ENCODE results near the gene ANKS1B. TPM values are rescaled to one million over a fixed set of nuclear protein-coding genes. Genes with fewer than 3 reads are reported as not detected.
"Not testable (repeated sequence)": the region's sequence is repeated elsewhere in the genome, so short reads cannot be mapped to it uniquely, and the experiment has no call there.

The ANKS1B gene
- total RNA-seq, 8 experiments from 2014 or later, result 4.4 to 49.1 (median 14.2) TPM

DNA sequence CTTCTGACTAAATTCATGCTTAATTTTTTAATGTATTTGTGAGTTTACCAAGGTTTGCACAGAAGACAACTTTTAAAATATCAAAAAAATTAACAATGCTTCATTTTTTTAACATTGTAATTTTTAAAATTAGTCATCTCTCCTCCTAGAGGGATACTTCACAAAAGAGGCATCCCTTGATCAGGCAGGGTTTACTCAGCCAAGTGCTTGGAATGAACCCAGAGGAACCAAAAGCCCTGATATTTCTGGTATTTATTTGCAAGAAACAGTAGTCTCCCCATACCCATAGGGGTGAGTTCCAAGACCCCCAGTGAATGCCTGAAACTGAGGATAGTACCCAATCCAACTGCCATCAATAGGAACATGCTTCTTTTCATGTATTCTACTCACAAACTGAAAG, 284.7 kb downstream of the ANKS1B start:
- in situ Hi-C loops (cut with MboI; ENCODE audit: low pct_unique_long_range_greater_than_20kb in 2 of 9, low sequenced_read_pairs in 9 of 9, unreplicated experiment in 9 of 9), result no loop called here
- Histone ChIP-seq H3K27ac (no peak overlapping the region), H3K4me3 (no peak overlapping the region), H3K4me1 (replicated peaks in 1 of 2) (no peaks in the 10 kb centered on the region)
- ATAC-seq (replicated peaks in 6 of 8), result peak in 2 of 8 experiments; percentile 17 to 54

- ATAC-seq (replicated peaks in 6 of 8), result no peak
- Histone ChIP-seq H3K4me1 (replicated peaks in 1 of 2) (no peaks in the 10 kb centered on the region), H3K27ac (no peak overlapping the region), H3K4me3 (no peak overlapping the region)
- 0 to 65% (median 44%) methylated on average over 1 to 2 of the region's 2 CpGs for WGBS, 10 experiments
- in situ Hi-C loops (cut with MboI; ENCODE audit: low pct_unique_long_range_greater_than_20kb in 2 of 9, low sequenced_read_pairs in 9 of 9, unreplicated experiment in 9 of 9), result no loop called here
These were observed 289.7 kb downstream of the ANKS1B start for GRCh38 chr12:99695050-99695449.

DNA sequence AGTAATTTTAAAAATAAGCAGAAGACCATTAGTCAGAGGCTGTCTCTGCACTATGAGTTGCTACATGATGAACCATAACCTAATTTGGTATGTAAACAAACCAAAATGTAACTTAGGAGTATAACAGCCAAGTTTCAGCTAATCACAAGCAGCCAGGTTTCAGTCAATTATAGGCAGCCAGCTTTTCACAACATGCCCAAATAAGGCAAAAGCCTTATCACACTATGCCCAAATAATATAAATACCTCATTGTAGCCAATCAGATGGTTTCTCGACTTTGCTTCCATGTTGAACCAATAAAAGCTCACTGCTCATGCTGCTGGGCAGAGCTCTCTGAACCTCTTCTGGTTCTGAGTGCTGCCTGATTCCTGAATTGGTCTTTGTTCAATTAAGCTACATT, 298.6 kb downstream of the ANKS1B start:
- no peak overlapping the region for H3K4me3 ChIP-seq
- in situ Hi-C loops (cut with MboI; ENCODE audit: low pct_unique_long_range_greater_than_20kb in 2 of 9, low sequenced_read_pairs in 9 of 9, unreplicated experiment in 9 of 9), result no loop called here
- WGBS, 10 experiments, result 0 to 100% (median 71%) methylated on average over 1 of the region's 1 CpG; no CpG with 5 or more reads in 3 of the 10 experiments

GRCh38 chr12:99680276-99680675, 304.5 kb downstream of the ANKS1B start:
- in situ Hi-C loops (cut with MboI; ENCODE audit: low pct_unique_long_range_greater_than_20kb in 2 of 9, low sequenced_read_pairs in 9 of 9, unreplicated experiment in 9 of 9), result no loop called here
- no peak for ATAC-seq (replicated peaks in 6 of 8)
- WGBS, 10 experiments, result 28 to 80% (median 47%) methylated on average over 1 to 3 of the region's 4 CpGs; no CpG with 5 or more reads in 6 of the 10 experiments
- no peaks in the 10 kb centered on the region for H3K4me1 ChIP-seq (replicated peaks in 1 of 2)
- no peak overlapping the region for H3K27ac ChIP-seq
- H3K4me3 ChIP-seq, result no peak overlapping the region

More for the DNA sequence above, 298.6 kb downstream of the ANKS1B start:
- Histone ChIP-seq H3K4me1 (replicated peaks in 1 of 2) (no peaks in the 10 kb centered on the region), H3K27ac (no peak overlapping the region)
- no peak for ATAC-seq (replicated peaks in 6 of 8)

GRCh38 chr12:99670635-99671034, 314.1 kb downstream of the ANKS1B start:
- Histone ChIP-seq H3K27ac (no peak overlapping the region), H3K4me1 (replicated peaks in 1 of 2) (no peaks in the 10 kb centered on the region), H3K4me3 (no peak overlapping the region)
- ATAC-seq (replicated peaks in 6 of 8), result no peak
- 25 to 82% (median 64%) methylated on average over 1 of the region's 1 CpG; no CpG with 5 or more reads in 3 of the 10 experiments for WGBS, 10 experiments
- in situ Hi-C loops (cut with MboI; ENCODE audit: low pct_unique_long_range_greater_than_20kb in 2 of 9, low sequenced_read_pairs in 9 of 9, unreplicated experiment in 9 of 9), result loop anchor here in 3 of 9 experiments (25.0 kb wide), 1 partner anchor 633 kb away; no protein-coding TSS in a partner anchor

DNA sequence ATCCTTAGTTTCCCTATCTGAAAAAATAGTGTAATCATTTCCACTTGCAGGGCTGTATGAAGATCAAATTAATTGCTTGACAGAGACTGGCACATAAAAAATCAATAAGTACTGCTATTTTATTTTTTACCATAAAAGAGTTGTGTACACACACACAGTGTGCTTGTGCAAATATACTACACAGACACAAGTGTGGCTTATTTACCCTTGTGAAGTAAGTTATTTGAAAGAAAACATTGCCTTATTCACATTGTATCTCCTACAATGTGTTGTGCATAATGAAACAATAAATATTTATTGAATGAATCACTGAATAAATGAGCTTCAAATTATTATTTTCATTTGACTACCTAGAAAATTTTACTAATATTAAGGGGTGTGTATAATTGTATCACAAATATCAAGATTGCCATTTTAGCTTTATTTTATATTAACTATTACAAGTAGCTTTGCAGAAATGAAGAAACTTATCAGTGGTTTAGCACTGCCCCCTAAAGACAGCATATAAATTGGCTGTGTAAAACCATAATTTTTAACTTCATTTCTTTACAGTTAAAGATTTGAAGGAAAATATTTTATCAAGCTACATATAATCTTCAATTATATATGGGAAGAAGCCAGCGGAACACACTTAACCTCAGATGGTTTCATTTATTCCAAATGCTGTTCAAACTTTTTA, 325.9 kb downstream of the ANKS1B start:
- no peak overlapping the region for H3K27ac ChIP-seq
- in situ Hi-C loops (cut with MboI; ENCODE audit: low pct_unique_long_range_greater_than_20kb in 2 of 9, low sequenced_read_pairs in 9 of 9, unreplicated experiment in 9 of 9), result loop anchor here in 4 of 9 experiments (10.0 to 25.0 kb wide), 2 partner anchors 614 to 622 kb away; no protein-coding TSS in a partner anchor

DNA sequence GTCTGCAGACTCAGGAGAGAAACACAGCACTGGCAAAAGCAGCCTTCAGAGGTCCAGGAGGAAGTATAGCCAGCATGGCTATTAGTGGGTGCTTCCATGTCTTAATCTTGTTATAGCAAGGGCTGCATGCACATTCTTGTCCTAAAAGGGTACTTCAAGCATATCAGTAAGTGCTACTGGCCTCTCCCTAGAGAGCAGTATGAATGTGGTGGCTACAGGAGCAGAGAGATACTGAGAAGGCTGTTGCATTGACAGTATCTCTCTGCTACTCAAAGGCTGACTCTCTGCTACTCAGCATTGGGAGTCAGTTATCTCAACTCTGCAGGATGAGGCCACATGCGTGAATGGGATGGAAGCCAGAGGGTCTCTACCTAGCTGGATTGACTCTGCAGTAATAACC, 335.2 kb downstream of the ANKS1B start:
- ATAC-seq (replicated peaks in 6 of 8), result no peak
- in situ Hi-C loops (cut with MboI; ENCODE audit: low pct_unique_long_range_greater_than_20kb in 2 of 9, low sequenced_read_pairs in 9 of 9, unreplicated experiment in 9 of 9), result no loop called here

More for the DNA sequence above, 325.9 kb downstream of the ANKS1B start:
- Histone ChIP-seq H3K4me3 (no peak overlapping the region), H3K4me1 (replicated peaks in 1 of 2) (no peaks in the 10 kb centered on the region)
- peak in 2 of 8 experiments; percentile 30 to 51 for ATAC-seq (replicated peaks in 6 of 8)
- 0 to 100% (median 80%) methylated on average over 1 of the region's 1 CpG; no CpG with 5 or more reads in 1 of the 10 experiments for WGBS, 10 experiments

GRCh38 chr12:99648183-99648582, 336.6 kb downstream of the ANKS1B start:
- Histone ChIP-seq H3K4me1 (replicated peaks in 1 of 2) (no peaks in the 10 kb centered on the region), H3K4me3 (no peak overlapping the region), H3K27ac (no peak overlapping the region)
- 63 to 95% (median 83%) methylated on average over 2 to 9 of the region's 14 CpGs; no CpG with 5 or more reads in 3 of the 10 experiments for WGBS, 10 experiments
- in situ Hi-C loops (cut with MboI; ENCODE audit: low pct_unique_long_range_greater_than_20kb in 2 of 9, low sequenced_read_pairs in 9 of 9, unreplicated experiment in 9 of 9), result no loop called here
- no peak for ATAC-seq (replicated peaks in 6 of 8)

More for the DNA sequence above, 335.2 kb downstream of the ANKS1B start:
- 29 to 91% methylated on average over 1 of the region's 1 CpG; no CpG with 5 or more reads in 8 of the 10 experiments for WGBS, 10 experiments
- Histone ChIP-seq H3K27ac (no peak overlapping the region), H3K4me1 (replicated peaks in 1 of 2) (no peaks in the 10 kb centered on the region), H3K4me3 (no peak overlapping the region)

GRCh38 chr12:99647453-99647852, 337.3 kb downstream of the ANKS1B start, which contains the start of gene GARIN6:
Gene GARIN6 (plus strand): TSS chr12:99647753. CDS start chr12:99648175, 422 bp downstream.
- Histone ChIP-seq H3K4me1 (replicated peaks in 1 of 2) (no peaks in the 10 kb centered on the region), H3K27ac (no peak within 1 kb of the TSS), H3K4me3 (no peak within 1 kb of the TSS)
- no peak for ATAC-seq (replicated peaks in 6 of 8)
- no CpG with 5 or more reads among the region's 4 CpGs for WGBS, 10 experiments
- in situ Hi-C loops (cut with MboI; ENCODE audit: low pct_unique_long_range_greater_than_20kb in 2 of 9, low sequenced_read_pairs in 9 of 9, unreplicated experiment in 9 of 9), result no loop called here

- 17 to 100% (median 92%) methylated on average over 2 of the region's 2 CpGs; no CpG with 5 or more reads in 3 of the 10 experiments for WGBS, 10 experiments
- Histone ChIP-seq H3K4me1 (replicated peaks in 1 of 2) (no peaks in the 10 kb centered on the region), H3K27ac (no peak overlapping the region), H3K4me3 (no peak overlapping the region)
- no peak for ATAC-seq (replicated peaks in 6 of 8)
- in situ Hi-C loops (cut with MboI; ENCODE audit: low pct_unique_long_range_greater_than_20kb in 2 of 9, low sequenced_read_pairs in 9 of 9, unreplicated experiment in 9 of 9), result no loop called here
These were observed 340.1 kb downstream of the ANKS1B start for GRCh38 chr12:99644629-99645028.

GRCh38 chr12:99627459-99627858, 357.3 kb downstream of the ANKS1B start:
- ATAC-seq (replicated peaks in 6 of 8), result peak in 2 of 8 experiments; percentile 30 to 65
- no peaks in the 10 kb centered on the region for H3K4me1 ChIP-seq (replicated peaks in 1 of 2)
- 0 to 100% (median 63%) methylated on average over 1 to 2 of the region's 2 CpGs; no CpG with 5 or more reads in 2 of the 10 experiments for WGBS, 10 experiments
- in situ Hi-C loops (cut with MboI; ENCODE audit: low pct_unique_long_range_greater_than_20kb in 2 of 9, low sequenced_read_pairs in 9 of 9, unreplicated experiment in 9 of 9), result no loop called here
- H3K4me3 ChIP-seq, result no peak overlapping the region
- no peak overlapping the region for H3K27ac ChIP-seq

- ATAC-seq (replicated peaks in 6 of 8), result peak in 1 of 8 experiments; percentile 18
- in situ Hi-C loops (cut with MboI; ENCODE audit: low pct_unique_long_range_greater_than_20kb in 2 of 9, low sequenced_read_pairs in 9 of 9, unreplicated experiment in 9 of 9), result loop anchor here in 1 of 9 experiments (25.0 kb wide), 2 partner anchors 237 to 587 kb away; no protein-coding TSS in a partner anchor
- H3K4me1 ChIP-seq (replicated peaks in 1 of 2); H3K4me3 ChIP-seq; H3K27ac ChIP-seq: not testable (repeated sequence)
- WGBS, 10 experiments, result 40 to 94% (median 82%) methylated on average over 2 of the region's 2 CpGs; no CpG with 5 or more reads in 2 of the 10 experiments
These were observed 360.1 kb downstream of the ANKS1B start for GRCh38 chr12:99624591-99624990.

DNA sequence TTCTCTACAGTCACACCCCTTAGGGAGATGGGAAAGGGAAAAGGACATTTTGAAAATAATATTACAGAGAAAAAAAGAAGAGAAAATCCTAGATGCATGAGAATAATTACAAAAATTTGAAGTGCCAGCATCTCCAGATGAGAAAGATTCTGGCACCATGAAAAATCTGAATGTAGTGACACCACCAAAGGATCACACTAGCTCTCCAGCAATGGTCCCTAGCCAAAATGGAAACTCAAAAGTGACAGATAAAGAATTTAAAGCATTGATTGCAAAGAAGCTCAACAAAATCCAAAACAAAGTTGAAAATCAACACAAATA, 364.6 kb downstream of the ANKS1B start:
- no peak overlapping the region for H3K27ac ChIP-seq

More for the DNA sequence above, 364.6 kb downstream of the ANKS1B start:
- ATAC-seq (replicated peaks in 6 of 8), result no peak
- Histone ChIP-seq H3K4me3 (no peak overlapping the region), H3K4me1 (replicated peaks in 1 of 2) (no peaks in the 10 kb centered on the region)
- in situ Hi-C loops (cut with MboI; ENCODE audit: low pct_unique_long_range_greater_than_20kb in 2 of 9, low sequenced_read_pairs in 9 of 9, unreplicated experiment in 9 of 9), result loop anchor here in 1 of 9 experiments (25.0 kb wide), 2 partner anchors 233 to 583 kb away; no protein-coding TSS in a partner anchor

Measured in motor neuron (in vitro differentiated cells).